CD4-positive, CD25-positive, alpha-beta regulatory T cell (primary cell): ENCODE measurements around the gene CELSR1. TPM values are rescaled to one million over a fixed set of nuclear protein-coding genes. Genes with fewer than 3 reads are reported as not detected.
A peak's percentile ranks its signal among the peaks of the same experiment; 100 is the strongest.

ENCODE experiments used
- ATAC-seq, 2 donors: fragments of 150-1000 bp; cut with Tn5 transposase; one replicate each; pipeline ENCODE4 v1.10.0; 2021; ENCODE audit warnings: low read depth in 2 of 2, moderate number of reproducible peaks in 2 of 2, moderate library complexity in 1 of 2
- DNase-seq, 3 donors: peaks; one replicate each; pipeline versions ENCODE4 v3.0.0 to v3.0.0-alpha.2; 2012 to 2022; ENCODE audit warnings: mixed read lengths in 1 of 3
- H3K27ac ChIP-seq: one replicate; pipeline ENCODE4 v1.7.0; 2013; ENCODE audit warnings: mild to moderate bottlenecking, low read length; ENCODE audit not compliant: insufficient read depth, poor library complexity, severe bottlenecking
- H3K27me3 ChIP-seq: one replicate; pipeline ENCODE4 v1.7.0; 2013; ENCODE audit warnings: low read length; ENCODE audit not compliant: control insufficient read depth, insufficient read depth
- H3K36me3 ChIP-seq: one replicate; pipeline ENCODE4 v1.7.0; 2013; ENCODE audit warnings: mild to moderate bottlenecking, low read length, moderate library complexity; ENCODE audit not compliant: control insufficient read depth, insufficient read depth
- H3K4me1 ChIP-seq: 2 replicates; pipeline ENCODE4 v1.7.0; 2013; ENCODE audit warnings: mild to moderate bottlenecking, low read length; ENCODE audit not compliant: insufficient read depth, control insufficient read depth, poor library complexity, severe bottlenecking
- H3K4me3 ChIP-seq: one replicate; pipeline ENCODE4 v1.7.0; 2013; ENCODE audit warnings: low read depth, mild to moderate bottlenecking, low read length, moderate library complexity
- H3K9me3 ChIP-seq, 2 experiments: 1 replicate in 1 of 2; 2 replicates in 1 of 2; pipeline ENCODE4 v1.7.0; 2013; ENCODE audit warnings: low read length in 2 of 2, mild to moderate bottlenecking in 1 of 2, moderate library complexity in 1 of 2; ENCODE audit not compliant: control insufficient read depth in 2 of 2
- H3K27ac Mint-ChIP-seq, 3 donors: one replicate each; pipeline ENCODE4 v1.8.0; 2020 to 2022; ENCODE audit warnings: mild to moderate bottlenecking in 3 of 3, mixed read lengths in 3 of 3, moderate library complexity in 2 of 3
- H3K27me3 Mint-ChIP-seq: one replicate; pipeline ENCODE4 v1.8.0; 2022; ENCODE audit warnings: mild to moderate bottlenecking, mixed read lengths
- H3K36me3 Mint-ChIP-seq: one replicate; pipeline ENCODE4 v1.8.0; 2020; ENCODE audit warnings: mixed read lengths
- H3K4me1 Mint-ChIP-seq, 4 donors: one replicate each; pipeline ENCODE4 v1.8.0; 2020 to 2022; ENCODE audit warnings: mixed read lengths in 4 of 4, mild to moderate bottlenecking in 1 of 4
- H3K4me3 Mint-ChIP-seq, 4 donors: one replicate each; pipeline ENCODE4 v1.8.0; 2020 to 2022; ENCODE audit warnings: mild to moderate bottlenecking in 4 of 4, mixed read lengths in 4 of 4, moderate library complexity in 3 of 4
- H3K9me3 Mint-ChIP-seq, 7 donors: one replicate each; pipeline ENCODE4 v1.8.0; 2020 to 2022; ENCODE audit warnings: mixed read lengths in 7 of 7, mild to moderate bottlenecking in 3 of 7, moderate library complexity in 2 of 7
- polyA plus RNA-seq, 4 donors: library from polyadenylated mRNA; unstranded; fragments of 300-500 nt; fragmentation: Illumina TruSeq; gene quantifications; one replicate each; pipeline ENCODE4 v1.2.3, GENCODE V29; 2021
- total RNA-seq: library from RNA; stranded (reverse); gene quantifications from one replicate; pipeline ENCODE4 v1.2.3, GENCODE V29; 2022

The CELSR1 gene
- total and polyA plus RNA-seq, 5 donors from 2014 or later: 0.10 to 1.4 (median 0.45) TPM; not detected in 1

GRCh38 chr22:46578251-46578823, 40.9 kb upstream of the CELSR1 start:
- no peak for DNase-seq
- H3K4me1 Mint-ChIP-seq: peaks cover 0 to 62% (median 23%) of the 10 kb centered on the region in 4 donors

DNA sequence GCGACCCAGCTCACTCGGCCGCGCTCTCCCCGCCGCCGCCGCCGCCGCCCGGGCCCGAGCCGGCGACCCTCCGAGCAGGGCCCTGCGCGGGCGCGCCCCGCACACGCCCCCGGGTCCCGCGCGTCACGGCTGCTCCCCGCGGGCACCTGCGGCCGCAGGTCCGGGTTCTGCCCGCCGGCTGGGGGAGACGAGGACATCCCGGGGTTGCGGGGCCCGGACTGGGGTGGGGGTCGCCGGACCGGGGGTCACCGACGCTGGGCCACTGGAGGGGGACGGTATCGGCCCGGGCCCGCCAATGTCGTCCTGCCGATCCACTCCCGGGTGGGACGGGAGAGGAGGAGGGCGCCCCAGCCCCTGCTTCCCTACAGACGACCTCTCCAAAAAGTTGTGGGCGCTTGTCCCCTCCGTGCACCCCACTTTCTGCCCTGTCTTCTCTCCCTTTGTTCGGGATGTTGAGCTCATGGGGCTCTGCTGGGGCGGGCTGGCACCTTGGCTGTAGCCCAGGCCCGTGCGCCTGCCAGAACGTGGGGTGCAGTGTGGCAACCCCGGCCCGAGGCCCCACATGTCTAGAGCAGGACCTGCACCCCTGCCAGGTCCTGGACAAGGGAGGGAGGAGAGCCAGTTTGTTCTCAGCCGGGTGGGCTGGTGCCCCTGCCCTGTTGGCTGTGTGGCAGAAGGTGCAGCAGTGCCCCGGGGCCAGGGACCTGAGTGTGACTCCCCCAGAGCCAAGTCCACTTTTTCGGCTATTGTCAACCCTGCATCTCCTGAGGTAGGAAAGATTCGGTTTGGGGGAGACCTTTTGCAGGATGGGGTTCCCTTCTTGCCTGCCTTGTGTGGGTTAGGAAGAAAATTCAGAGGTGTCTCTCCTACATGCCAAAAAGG, 40.2 kb upstream of the CELSR1 start:
- peaks cover 0 to 1% (median 0%) of the 10 kb centered on the region in 7 donors for H3K9me3 Mint-ChIP-seq
- peak in 1 of 2 donors; percentile 10 for ATAC-seq
- DNase-seq: peak in 2 of 3 donors; percentile 15 to 31
- no peaks in the 10 kb centered on the region for H3K9me3 ChIP-seq
- peaks cover 35% of the 10 kb centered on the region for H3K4me1 ChIP-seq
- H3K27me3 Mint-ChIP-seq: no peaks in the 10 kb centered on the region
- H3K4me3 ChIP-seq: peak overlapping the region; percentile 44
- peaks cover 0 to 60% (median 23%) of the 10 kb centered on the region in 4 donors for H3K4me1 Mint-ChIP-seq
- H3K27ac Mint-ChIP-seq: peak overlapping the region in 2 of 3 donors; percentile 78 to 95
- no peaks in the 10 kb centered on the region for H3K36me3 ChIP-seq
- peak overlapping the region; percentile 87 to 94 (median 90) for H3K4me3 Mint-ChIP-seq
- H3K27me3 ChIP-seq: no peaks in the 10 kb centered on the region
- H3K36me3 Mint-ChIP-seq: no peaks in the 10 kb centered on the region
- H3K27ac ChIP-seq: no peak overlapping the region

More at GRCh38 chr22:46578251-46578823, 40.9 kb upstream of the CELSR1 start:
- H3K27ac Mint-ChIP-seq: peak overlapping the region in 2 of 3 donors; percentile 78 to 95
- Histone ChIP-seq H3K4me3 (peak overlapping the region; percentile 44), H3K36me3 (no peaks in the 10 kb centered on the region), H3K27ac (no peak overlapping the region), H3K9me3 (no peaks in the 10 kb centered on the region), H3K27me3 (no peaks in the 10 kb centered on the region), H3K4me1 (peaks cover 35% of the 10 kb centered on the region)
- peaks cover 0 to 1% (median 0%) of the 10 kb centered on the region in 7 donors for H3K9me3 Mint-ChIP-seq
- ATAC-seq: no peak
- H3K4me3 Mint-ChIP-seq: peak overlapping the region; percentile 87 to 94 (median 90)
- H3K36me3 Mint-ChIP-seq: no peaks in the 10 kb centered on the region
- no peaks in the 10 kb centered on the region for H3K27me3 Mint-ChIP-seq

DNA sequence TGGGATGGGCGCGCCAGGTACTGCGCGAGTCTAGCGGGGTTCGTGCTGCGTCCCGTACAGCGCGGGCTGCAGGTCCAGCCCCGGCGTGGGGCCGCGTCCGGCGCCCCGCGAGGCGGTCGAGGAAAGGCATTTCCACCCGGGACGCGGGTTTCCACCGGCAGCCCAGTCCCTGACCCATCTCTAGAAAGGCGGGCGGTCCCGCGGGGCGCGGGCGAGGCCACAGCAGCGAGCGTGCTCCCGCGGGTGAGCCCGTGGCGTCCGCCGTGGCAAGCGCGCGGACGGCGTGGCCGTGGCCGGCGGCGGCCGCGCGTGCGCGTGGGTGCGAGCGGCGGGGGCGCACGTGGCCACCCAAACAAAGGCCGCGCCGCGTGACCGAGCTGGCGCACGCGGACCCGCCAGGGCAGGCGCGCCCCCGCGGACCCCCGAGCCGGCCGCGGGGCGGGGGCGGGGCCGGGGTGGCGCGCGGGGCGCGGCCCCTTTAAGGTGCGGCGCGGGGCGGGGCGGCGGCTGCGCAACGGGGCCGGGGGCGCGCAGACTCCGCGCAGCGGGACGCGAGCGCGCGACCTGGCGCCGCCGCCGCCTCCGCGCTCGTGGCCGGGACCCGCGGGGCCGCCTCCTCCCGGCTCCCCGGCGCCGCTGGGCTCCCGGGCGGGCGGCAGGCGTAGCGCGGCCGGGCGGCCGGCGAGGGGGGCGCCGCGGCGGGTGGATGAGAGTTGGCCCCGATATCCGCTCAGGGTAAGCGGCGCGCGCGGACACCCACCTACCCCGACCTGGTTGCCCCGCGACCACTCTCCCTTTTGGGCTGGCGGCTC, 39.3 kb upstream of the CELSR1 start:
- no peak overlapping the region for H3K27ac ChIP-seq
- Mint-ChIP-seq H3K27ac (peak overlapping the region in 2 of 3 donors; percentile 56 to 83), H3K36me3 (no peaks in the 10 kb centered on the region), H3K9me3 (peaks cover 0 to 6% (median under 1%) of the 10 kb centered on the region in 7 donors), H3K27me3 (peaks cover 4% of the 10 kb centered on the region), H3K4me3 (peak overlapping the region; percentile 82 to 96 (median 88)), H3K4me1 (peaks cover 0 to 54% (median 23%) of the 10 kb centered on the region in 4 donors)
- peak; percentile 76 for ATAC-seq
- H3K27me3 ChIP-seq: no peaks in the 10 kb centered on the region
- peaks cover 35% of the 10 kb centered on the region for H3K4me1 ChIP-seq
- peak; percentile 52 to 62 (median 59) for DNase-seq
- H3K36me3 ChIP-seq: no peaks in the 10 kb centered on the region
- peak overlapping the region; percentile 44 for H3K4me3 ChIP-seq
- peaks cover 4 to 7% of the 10 kb centered on the region in 2 experiments for H3K9me3 ChIP-seq

GRCh38 chr22:46575911-46576555, 38.6 kb upstream of the CELSR1 start:
- Mint-ChIP-seq H3K4me1 (peaks cover 0 to 48% (median 17%) of the 10 kb centered on the region in 4 donors), H3K27me3 (peaks cover 4% of the 10 kb centered on the region), H3K4me3 (peak overlapping the region; percentile 82 to 96 (median 88)), H3K9me3 (peaks cover 0 to 13% (median 3%) of the 10 kb centered on the region in 7 donors), H3K36me3 (no peaks in the 10 kb centered on the region), H3K27ac (peak overlapping the region; percentile 56 to 97 (median 87))
- no peak for ATAC-seq
- Histone ChIP-seq H3K9me3 (peaks cover 5 to 11% of the 10 kb centered on the region in 2 experiments), H3K27me3 (no peaks in the 10 kb centered on the region), H3K36me3 (no peaks in the 10 kb centered on the region), H3K4me1 (peaks cover 35% of the 10 kb centered on the region), H3K27ac (no peak overlapping the region), H3K4me3 (peak overlapping the region; percentile 44)
- DNase-seq: peak in 1 of 3 donors; percentile 27

DNA sequence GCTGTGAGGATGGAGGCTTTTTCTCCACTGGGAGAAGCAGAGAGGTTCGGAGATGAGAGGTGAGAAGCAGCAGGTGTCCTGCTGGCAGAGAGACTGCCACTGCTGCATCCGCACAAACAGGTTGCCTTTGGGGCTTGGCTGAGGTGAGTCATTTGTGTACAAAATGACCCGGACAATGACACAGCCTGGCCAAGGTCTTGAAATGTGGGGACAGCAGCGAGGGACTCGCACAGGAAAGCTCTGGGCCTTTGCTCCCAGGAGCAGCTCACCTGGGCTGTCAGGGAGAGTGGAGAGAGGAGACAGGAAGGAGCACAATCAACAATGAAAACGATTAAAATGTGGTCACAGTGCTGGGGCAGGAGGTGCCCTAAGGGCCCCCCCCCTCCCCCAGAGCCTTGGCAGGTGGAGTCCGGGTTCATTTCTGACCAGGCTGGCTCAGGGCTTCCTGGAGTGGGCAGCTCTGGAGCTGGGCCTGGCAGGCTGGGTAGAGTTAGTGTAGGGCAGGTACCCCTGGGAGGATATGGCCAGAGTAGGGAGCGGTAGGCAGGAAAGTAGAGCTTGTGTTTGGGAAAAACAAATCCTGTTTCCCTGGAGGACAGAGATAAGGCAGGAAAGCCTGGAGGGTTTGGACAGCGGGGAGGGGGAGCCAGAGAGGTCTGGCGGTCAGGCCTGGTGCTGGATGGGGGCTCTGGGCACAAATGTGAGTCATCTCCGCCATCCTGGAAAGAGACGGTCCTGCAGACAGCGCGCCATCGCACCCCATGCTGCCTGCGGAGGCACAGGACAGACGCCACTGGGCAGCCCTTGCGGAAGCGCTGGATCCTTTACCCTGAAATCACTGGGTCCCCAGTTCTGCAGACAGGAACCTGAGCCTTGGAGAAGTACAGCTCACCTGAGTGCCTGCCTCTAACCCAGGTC, 37.8 kb upstream of the CELSR1 start:
- no peak overlapping the region for H3K4me3 ChIP-seq
- no peak overlapping the region for H3K27ac ChIP-seq
- peaks cover 0 to 13% (median 3%) of the 10 kb centered on the region in 7 donors for H3K9me3 Mint-ChIP-seq

DNA sequence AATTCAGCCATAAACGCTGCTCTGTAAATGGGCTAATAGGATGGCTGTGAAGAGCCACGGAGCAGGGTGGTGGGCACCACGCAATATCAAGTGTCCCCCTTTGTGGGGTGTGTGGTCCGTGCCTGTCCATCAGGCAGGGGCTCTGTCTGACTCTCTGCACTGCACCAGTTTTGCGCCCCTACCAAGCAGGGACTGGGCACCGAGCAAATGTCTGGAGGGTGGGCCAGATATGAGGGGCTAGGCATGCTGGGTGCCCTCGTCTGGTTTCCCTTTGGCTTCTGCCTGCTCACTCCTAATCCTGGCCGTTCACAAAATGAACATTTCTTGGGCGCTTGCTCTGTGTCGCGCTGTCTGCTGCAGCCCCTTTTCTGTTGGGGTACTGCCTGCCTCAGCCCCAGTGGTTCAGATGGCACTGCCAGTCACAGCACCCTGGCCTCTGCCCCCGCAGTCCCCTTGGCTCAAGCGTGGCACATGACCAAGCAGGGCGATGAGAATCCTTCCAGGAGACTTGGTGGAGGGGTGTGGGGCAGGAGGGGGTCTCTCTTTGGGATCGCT, 37.1 kb upstream of the CELSR1 start:
- Histone ChIP-seq H3K27ac (no peak overlapping the region), H3K36me3 (no peaks in the 10 kb centered on the region), H3K4me3 (no peak overlapping the region), H3K4me1 (peaks cover 34% of the 10 kb centered on the region), H3K27me3 (no peaks in the 10 kb centered on the region), H3K9me3 (peaks cover 5 to 11% of the 10 kb centered on the region in 2 experiments)
- DNase-seq (no peak), ATAC-seq (no peak)
- H3K27me3 Mint-ChIP-seq: peaks cover 4% of the 10 kb centered on the region
- peak overlapping the region; percentile 13 to 96 (median 61) for H3K4me3 Mint-ChIP-seq
- H3K4me1 Mint-ChIP-seq: peaks cover 0 to 38% (median 12%) of the 10 kb centered on the region in 4 donors
- H3K27ac Mint-ChIP-seq: peak overlapping the region in 2 of 3 donors; percentile 62 to 89
- peaks cover 0 to 13% (median 3%) of the 10 kb centered on the region in 7 donors for H3K9me3 Mint-ChIP-seq
- no peaks in the 10 kb centered on the region for H3K36me3 Mint-ChIP-seq

More for the DNA sequence above, 37.8 kb upstream of the CELSR1 start:
- Histone ChIP-seq H3K27me3 (no peaks in the 10 kb centered on the region), H3K9me3 (peaks cover 5 to 11% of the 10 kb centered on the region in 2 experiments), H3K36me3 (no peaks in the 10 kb centered on the region), H3K4me1 (peaks cover 35% of the 10 kb centered on the region)
- no peak for DNase-seq
- Mint-ChIP-seq H3K36me3 (no peaks in the 10 kb centered on the region), H3K4me3 (peak overlapping the region; percentile 82 to 96 (median 88)), H3K27me3 (peaks cover 4% of the 10 kb centered on the region), H3K27ac (peak overlapping the region in 2 of 3 donors; percentile 56 to 97), H3K4me1 (peaks cover 0 to 45% (median 16%) of the 10 kb centered on the region in 4 donors)
- no peak for ATAC-seq
